Measurements from ENCODE around the gene CFAP46. TPM values are rescaled to one million over a fixed set of nuclear protein-coding genes. Genes with fewer than 3 reads are reported as not detected.

Gene CFAP46
- polyA plus RNA-seq, 1 donor from 2014 or later = 2.6 TPM

DNA sequence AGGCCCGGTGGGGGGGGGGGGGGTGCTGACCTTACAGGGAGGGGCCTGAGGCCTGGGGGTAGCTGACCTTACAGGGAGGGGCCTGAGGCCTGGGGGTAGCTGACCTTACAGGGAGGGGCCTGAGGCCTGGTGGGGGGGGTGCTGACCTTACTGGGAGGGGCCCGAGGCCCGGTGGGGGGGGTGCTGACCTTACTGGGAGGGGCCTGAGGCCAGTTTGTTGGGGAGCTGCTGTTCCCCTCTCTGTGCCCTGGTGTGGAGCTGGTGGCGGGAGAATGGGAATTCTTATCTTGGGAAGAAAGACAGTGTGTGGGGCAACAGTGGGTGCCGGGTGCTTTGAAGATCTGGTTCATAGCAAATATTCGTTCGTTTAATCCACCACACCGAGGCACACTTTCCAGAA, 46.6 kb upstream of the CFAP46 start:
- Histone ChIP-seq H3K79me2 (replicated peaks; ENCODE audit: insufficient read depth, low read length) (no peaks in the 10 kb centered on the region), H3F3A (ENCODE audit: insufficient read depth, low read length, poor library complexity, severe bottlenecking) (no peaks in the 10 kb centered on the region), H3K4me3 (ENCODE audit: low read length) (no peak overlapping the region), H3K27ac (ENCODE audit: low read length) (no peak overlapping the region), H3K27me3 (ENCODE audit: insufficient read depth, low read depth, low read length) (no peaks in the 10 kb centered on the region), H3K9me2 (ENCODE audit: insufficient read depth, low read length) (no peaks in the 10 kb centered on the region), H3K9me3 (ENCODE audit: low read length) (no peaks in the 10 kb centered on the region), H3K36me3 (ENCODE audit: insufficient read depth, low read length) (no peaks in the 10 kb centered on the region), H2AFZ (ENCODE audit: low read depth, low read length) (no peak overlapping the region), H4K20me1 (ENCODE audit: insufficient read depth) (no peaks in the 10 kb centered on the region), H3K9ac (ENCODE audit: low read length) (no peak overlapping the region), H3K4me2 (ENCODE audit: low read length) (no peak overlapping the region)
- no peak for TF ChIP-seq TAF1 (IDR thresholded peaks at IDR 0.05; ENCODE audit: low read depth)
- TF ChIP-seq EP300 (conservative IDR thresholded peaks at IDR 0.05; ENCODE audit: poor library complexity, severe bottlenecking) = no peak
- no peak for TF ChIP-seq SMC3 (conservative IDR thresholded peaks at IDR 0.05; ENCODE audit: poor library complexity)
- no peak for TF ChIP-seq MXI1 (conservative IDR thresholded peaks at IDR 0.05; ENCODE audit: poor library complexity, severe bottlenecking)

DNA sequence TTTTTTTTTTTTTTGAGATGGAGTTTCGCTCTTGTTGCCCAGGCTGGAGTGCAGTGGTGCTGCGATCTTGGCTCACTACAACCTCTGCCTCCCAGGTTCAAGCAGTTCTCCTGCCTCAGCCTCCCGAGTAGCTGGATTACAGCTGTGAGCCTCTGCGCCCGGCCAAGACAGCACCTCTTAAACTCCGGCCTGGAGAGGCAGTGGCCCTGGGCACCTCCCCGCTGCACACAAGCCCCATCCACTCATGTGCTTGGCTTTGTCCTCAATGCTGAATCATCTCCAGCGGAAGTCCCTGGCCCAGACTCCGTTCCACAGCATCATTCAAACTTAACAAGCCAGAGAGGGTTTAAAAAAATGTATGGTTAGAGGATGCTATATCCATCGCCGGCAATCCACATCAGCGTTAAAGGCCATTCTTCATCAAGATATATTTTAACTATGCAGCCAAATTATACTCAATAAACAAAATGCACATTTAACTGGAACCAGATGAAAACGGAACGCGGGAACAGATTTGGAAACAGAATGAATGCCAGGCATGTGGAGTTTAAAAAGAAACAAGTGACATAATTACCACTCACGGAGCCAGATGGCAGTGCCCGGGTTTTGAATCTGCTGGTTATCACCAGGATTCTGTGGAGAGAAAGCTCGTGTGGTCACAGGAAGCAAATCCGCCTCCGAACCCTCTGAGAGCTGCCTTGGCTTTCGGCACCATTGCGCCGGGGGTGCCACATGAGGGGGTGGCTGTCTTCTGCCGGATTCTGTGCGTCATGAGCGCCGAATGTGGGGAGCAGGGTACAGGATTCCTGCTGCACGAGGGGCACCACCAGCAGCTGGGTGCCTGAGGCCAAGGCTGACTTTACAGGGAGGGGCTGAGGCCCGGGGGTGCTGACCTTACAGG, 45.6 kb upstream of the CFAP46 start:
- Histone ChIP-seq H3K4me3 (ENCODE audit: low read length) (no peak overlapping the region), H2AFZ (ENCODE audit: low read depth, low read length) (no peak overlapping the region), H4K20me1 (ENCODE audit: insufficient read depth) (no peaks in the 10 kb centered on the region), H3K9me3 (ENCODE audit: low read length) (no peaks in the 10 kb centered on the region), H3K27ac (ENCODE audit: low read length) (no peak overlapping the region), H3K9me2 (ENCODE audit: insufficient read depth, low read length) (no peaks in the 10 kb centered on the region), H3F3A (ENCODE audit: insufficient read depth, low read length, poor library complexity, severe bottlenecking) (no peaks in the 10 kb centered on the region), H3K27me3 (ENCODE audit: insufficient read depth, low read depth, low read length) (no peaks in the 10 kb centered on the region), H3K4me2 (ENCODE audit: low read length) (no peak overlapping the region), H3K36me3 (ENCODE audit: insufficient read depth, low read length) (no peaks in the 10 kb centered on the region), H3K9ac (ENCODE audit: low read length) (no peak overlapping the region), H3K79me2 (replicated peaks; ENCODE audit: insufficient read depth, low read length) (no peaks in the 10 kb centered on the region)
- TF ChIP-seq RAD21 (conservative IDR thresholded peaks at IDR 0.05) (no peak), POLR2AphosphoS5 (IDR thresholded peaks at IDR 0.05) (no peak), EP300 (conservative IDR thresholded peaks at IDR 0.05; ENCODE audit: poor library complexity, severe bottlenecking) (no peak), EZH2 (IDR thresholded peaks at IDR 0.05; ENCODE audit: borderline replicate concordance, insufficient read depth, low read length, poor library complexity, severe bottlenecking) (no peak), MXI1 (conservative IDR thresholded peaks at IDR 0.05; ENCODE audit: poor library complexity, severe bottlenecking) (no peak), SMC3 (conservative IDR thresholded peaks at IDR 0.05; ENCODE audit: poor library complexity) (no peak), TAF1 (IDR thresholded peaks at IDR 0.05; ENCODE audit: low read depth) (no peak)
- TF ChIP-seq, protein P1, sequence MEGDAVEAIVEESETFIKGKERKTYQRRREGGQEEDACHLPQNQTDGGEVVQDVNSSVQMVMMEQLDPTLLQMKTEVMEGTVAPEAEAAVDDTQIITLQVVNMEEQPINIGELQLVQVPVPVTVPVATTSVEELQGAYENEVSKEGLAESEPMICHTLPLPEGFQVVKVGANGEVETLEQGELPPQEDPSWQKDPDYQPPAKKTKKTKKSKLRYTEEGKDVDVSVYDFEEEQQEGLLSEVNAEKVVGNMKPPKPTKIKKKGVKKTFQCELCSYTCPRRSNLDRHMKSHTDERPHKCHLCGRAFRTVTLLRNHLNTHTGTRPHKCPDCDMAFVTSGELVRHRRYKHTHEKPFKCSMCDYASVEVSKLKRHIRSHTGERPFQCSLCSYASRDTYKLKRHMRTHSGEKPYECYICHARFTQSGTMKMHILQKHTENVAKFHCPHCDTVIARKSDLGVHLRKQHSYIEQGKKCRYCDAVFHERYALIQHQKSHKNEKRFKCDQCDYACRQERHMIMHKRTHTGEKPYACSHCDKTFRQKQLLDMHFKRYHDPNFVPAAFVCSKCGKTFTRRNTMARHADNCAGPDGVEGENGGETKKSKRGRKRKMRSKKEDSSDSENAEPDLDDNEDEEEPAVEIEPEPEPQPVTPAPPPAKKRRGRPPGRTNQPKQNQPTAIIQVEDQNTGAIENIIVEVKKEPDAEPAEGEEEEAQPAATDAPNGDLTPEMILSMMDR (IDR thresholded peaks at IDR 0.05; ENCODE audit: poor library complexity, severe bottlenecking) = no peak
- TF ChIP-seq, protein P2, sequence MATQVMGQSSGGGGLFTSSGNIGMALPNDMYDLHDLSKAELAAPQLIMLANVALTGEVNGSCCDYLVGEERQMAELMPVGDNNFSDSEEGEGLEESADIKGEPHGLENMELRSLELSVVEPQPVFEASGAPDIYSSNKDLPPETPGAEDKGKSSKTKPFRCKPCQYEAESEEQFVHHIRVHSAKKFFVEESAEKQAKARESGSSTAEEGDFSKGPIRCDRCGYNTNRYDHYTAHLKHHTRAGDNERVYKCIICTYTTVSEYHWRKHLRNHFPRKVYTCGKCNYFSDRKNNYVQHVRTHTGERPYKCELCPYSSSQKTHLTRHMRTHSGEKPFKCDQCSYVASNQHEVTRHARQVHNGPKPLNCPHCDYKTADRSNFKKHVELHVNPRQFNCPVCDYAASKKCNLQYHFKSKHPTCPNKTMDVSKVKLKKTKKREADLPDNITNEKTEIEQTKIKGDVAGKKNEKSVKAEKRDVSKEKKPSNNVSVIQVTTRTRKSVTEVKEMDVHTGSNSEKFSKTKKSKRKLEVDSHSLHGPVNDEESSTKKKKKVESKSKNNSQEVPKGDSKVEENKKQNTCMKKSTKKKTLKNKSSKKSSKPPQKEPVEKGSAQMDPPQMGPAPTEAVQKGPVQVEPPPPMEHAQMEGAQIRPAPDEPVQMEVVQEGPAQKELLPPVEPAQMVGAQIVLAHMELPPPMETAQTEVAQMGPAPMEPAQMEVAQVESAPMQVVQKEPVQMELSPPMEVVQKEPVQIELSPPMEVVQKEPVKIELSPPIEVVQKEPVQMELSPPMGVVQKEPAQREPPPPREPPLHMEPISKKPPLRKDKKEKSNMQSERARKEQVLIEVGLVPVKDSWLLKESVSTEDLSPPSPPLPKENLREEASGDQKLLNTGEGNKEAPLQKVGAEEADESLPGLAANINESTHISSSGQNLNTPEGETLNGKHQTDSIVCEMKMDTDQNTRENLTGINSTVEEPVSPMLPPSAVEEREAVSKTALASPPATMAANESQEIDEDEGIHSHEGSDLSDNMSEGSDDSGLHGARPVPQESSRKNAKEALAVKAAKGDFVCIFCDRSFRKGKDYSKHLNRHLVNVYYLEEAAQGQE (IDR thresholded peaks at IDR 0.05; ENCODE audit: borderline replicate concordance) = no peak

Data from neural cell (in vitro differentiated cells).